HepG2 (cell line): ENCODE data around the gene SRR. TPM values are rescaled to one million over a fixed set of nuclear protein-coding genes. Genes with fewer than 3 reads are reported as not detected.

ENCODE experiments used
- AHR ChIP-seq: IDR thresholded peaks from 2 replicates; pipeline ENCODE4 v1.6.1; 2018; ENCODE audit warnings: missing genetic modification reagents, missing compliant biosample characterization
- CBX5 ChIP-seq: sonication (generic); formaldehyde crosslinking; IDR thresholded peaks from 2 replicates; pipeline ENCODE4 v1.4.0; 2020; ENCODE audit warnings: missing genetic modification reagents, borderline replicate concordance
- FOSL2 ChIP-seq: sonication (generic); formaldehyde crosslinking; IDR thresholded peaks from 2 replicates; pipeline ENCODE4 v1.4.0; 2020; ENCODE audit warnings: missing genetic modification reagents
- HIVEP1 ChIP-seq: sonication (generic); formaldehyde crosslinking; IDR thresholded peaks from 2 replicates; pipeline ENCODE4 v1.4.0; 2020; ENCODE audit warnings: mild to moderate bottlenecking, missing genetic modification reagents
- HNRNPK ChIP-seq: fragments of 200-400 bp; formaldehyde crosslinking; IDR thresholded peaks from 2 replicates; pipeline ENCODE4 v1.6.1; 2018; ENCODE audit warnings: low read length, low read depth, moderate library complexity, mild to moderate bottlenecking; ENCODE audit not compliant: poor library complexity, severe bottlenecking
- HNRNPLL ChIP-seq: fragments of 200-400 bp; formaldehyde crosslinking; IDR thresholded peaks from 2 replicates; pipeline ENCODE4 v1.6.1; 2017; ENCODE audit warnings: mild to moderate bottlenecking, low read depth, low read length; ENCODE audit not compliant: poor library complexity, severe bottlenecking
- KDM2A ChIP-seq: sonication (generic); formaldehyde crosslinking; IDR thresholded peaks from 2 replicates; pipeline ENCODE4 v1.4.0; 2020; ENCODE audit warnings: low read depth, missing genetic modification reagents, borderline replicate concordance
- KMT2B ChIP-seq: IDR thresholded peaks from 2 replicates; pipeline ENCODE4 v1.6.1; 2016; ENCODE audit warnings: missing genetic modification reagents, missing compliant biosample characterization
- MAFF ChIP-seq: IDR thresholded peaks from 2 replicates; pipeline ENCODE4 v1.6.1; 2011; ENCODE audit warnings: low read depth, low read length, improper control_type of control experiment
- MXI1 ChIP-seq: IDR thresholded peaks from 3 replicates; pipeline ENCODE4 v1.6.1; 2012; ENCODE audit warnings: low read depth, low read length, inconsistent platforms, borderline replicate concordance
- MYC ChIP-seq: sonication (generic); formaldehyde crosslinking; IDR thresholded peaks from 2 replicates; pipeline ENCODE4 v1.9.0; 2021; ENCODE audit warnings: missing genetic modification reagents, borderline replicate concordance
- NFYB ChIP-seq: sonication (generic); formaldehyde crosslinking; IDR thresholded peaks from 2 replicates; pipeline ENCODE4 v1.4.0; 2020; ENCODE audit warnings: missing genetic modification reagents
- NR3C1 ChIP-seq: sonication (generic); formaldehyde crosslinking; IDR thresholded peaks from 2 replicates; pipeline ENCODE4 v1.4.0; 2020; ENCODE audit warnings: missing genetic modification reagents
- POLR2AphosphoS2 ChIP-seq: IDR thresholded peaks from 2 replicates; pipeline ENCODE4 v1.6.1; 2011; ENCODE audit warnings: low read depth, low read length, improper control_type of control experiment
- PPARG ChIP-seq: conservative IDR thresholded peaks from 2 replicates; pipeline ENCODE4 v1.6.1; 2016; ENCODE audit warnings: missing biosample characterization, missing genetic modification reagents
- RAD21 ChIP-seq: fragments of 450-650 bp; formaldehyde crosslinking; IDR thresholded peaks from 2 replicates; pipeline ENCODE4 v1.5.0; 2020; ENCODE audit warnings: mild to moderate bottlenecking
- REL ChIP-seq: sonication (generic); formaldehyde crosslinking; conservative IDR thresholded peaks from 2 replicates; pipeline ENCODE4 v1.8.0; 2022; ENCODE audit warnings: mild to moderate bottlenecking, missing genetic modification reagents, moderate library complexity
- SNRNP70 ChIP-seq: fragments of 200-400 bp; formaldehyde crosslinking; IDR thresholded peaks from 2 replicates; pipeline ENCODE4 v1.6.1; 2017; ENCODE audit warnings: mild to moderate bottlenecking, low read depth, low read length, moderate library complexity
- TBP ChIP-seq: sonication (generic); formaldehyde crosslinking; IDR thresholded peaks from 2 replicates; pipeline ENCODE4 v1.5.0; 2020; ENCODE audit warnings: missing genetic modification reagents
- ZBTB1 ChIP-seq: sonication (generic); formaldehyde crosslinking; IDR thresholded peaks from 2 replicates; pipeline ENCODE4 v1.4.0; 2020; ENCODE audit warnings: missing genetic modification reagents, borderline replicate concordance
- ZNF3 ChIP-seq: IDR thresholded peaks from 2 replicates; pipeline ENCODE4 v1.7.0; 2017; ENCODE audit warnings: inconsistent platforms
- ZNF317 ChIP-seq: sonication (generic); formaldehyde crosslinking; IDR thresholded peaks from 2 replicates; pipeline ENCODE4 v1.5.0; 2020; ENCODE audit warnings: mild to moderate bottlenecking, missing genetic modification reagents
- ZNF557 ChIP-seq: sonication (generic); formaldehyde crosslinking; IDR thresholded peaks from 2 replicates; pipeline ENCODE4 v1.4.0; 2020; ENCODE audit warnings: missing genetic modification reagents
- ZNF616 ChIP-seq: sonication (generic); formaldehyde crosslinking; IDR thresholded peaks from 2 replicates; pipeline ENCODE4 v1.5.0; 2020; ENCODE audit warnings: low read depth, mild to moderate bottlenecking, missing genetic modification reagents
- ZNF644 ChIP-seq: IDR thresholded peaks from 2 replicates; pipeline ENCODE4 v1.6.1; 2016; ENCODE audit warnings: low read depth
- ZNF703 ChIP-seq: sonication (generic); formaldehyde crosslinking; IDR thresholded peaks from 2 replicates; pipeline ENCODE4 v1.5.1; 2020; ENCODE audit warnings: missing genetic modification reagents, mild to moderate bottlenecking, moderate library complexity, borderline replicate concordance
- polyA plus RNA-seq, 8 experiments: library from polyadenylated mRNA; depleted of rRNA in 3 of 8; stranded (reverse) in 7 of 8; unstranded in 1 of 8; fragments of >200 nt; fragmentation: Illumina TruSeq in 4 of 8; extraction: Trizol in 4 of 8; gene quantifications; 2 replicates each; pipeline versions ENCODE4 v1.2.1 to v1.2.3, GENCODE V29; 2011 to 2016; ENCODE audit warnings: low read depth in 4 of 8, missing spikeins in 1 of 8, mixed read lengths in 1 of 8; ENCODE audit not compliant: insufficient read depth in 1 of 8
- total RNA-seq, 5 experiments: library from RNA; depleted of rRNA; stranded (reverse); fragments of >200 nt; fragmentation: Illumina TruSeq; extraction: Trizol; gene quantifications; 2 replicates each; pipeline ENCODE4 v1.2.3, GENCODE V29; 2016; ENCODE audit warnings: low read depth in 1 of 5
- TF ChIP-seq, protein P1 (sequence below): sonication (generic); formaldehyde crosslinking; IDR thresholded peaks from 2 replicates; pipeline ENCODE4 v1.9.0; 2021; ENCODE audit warnings: missing genetic modification reagents, mild to moderate bottlenecking, borderline replicate concordance
- TF ChIP-seq, protein P2 (sequence below): sonication (generic); formaldehyde crosslinking; IDR thresholded peaks from 2 replicates; pipeline ENCODE4 v1.4.0; 2020; ENCODE audit warnings: mild to moderate bottlenecking, low read depth, missing genetic modification reagents
- TF ChIP-seq, protein P3 (sequence below): IDR thresholded peaks from 2 replicates; pipeline ENCODE4 v1.6.1; 2018; ENCODE audit warnings: missing genetic modification reagents

The SRR gene
- total and polyA plus RNA-seq, 2 of the 13 experiments (the other 11 are each of a cell fraction or from before 2014, with no cell fraction given): 3.6 to 7.8 TPM

DNA sequence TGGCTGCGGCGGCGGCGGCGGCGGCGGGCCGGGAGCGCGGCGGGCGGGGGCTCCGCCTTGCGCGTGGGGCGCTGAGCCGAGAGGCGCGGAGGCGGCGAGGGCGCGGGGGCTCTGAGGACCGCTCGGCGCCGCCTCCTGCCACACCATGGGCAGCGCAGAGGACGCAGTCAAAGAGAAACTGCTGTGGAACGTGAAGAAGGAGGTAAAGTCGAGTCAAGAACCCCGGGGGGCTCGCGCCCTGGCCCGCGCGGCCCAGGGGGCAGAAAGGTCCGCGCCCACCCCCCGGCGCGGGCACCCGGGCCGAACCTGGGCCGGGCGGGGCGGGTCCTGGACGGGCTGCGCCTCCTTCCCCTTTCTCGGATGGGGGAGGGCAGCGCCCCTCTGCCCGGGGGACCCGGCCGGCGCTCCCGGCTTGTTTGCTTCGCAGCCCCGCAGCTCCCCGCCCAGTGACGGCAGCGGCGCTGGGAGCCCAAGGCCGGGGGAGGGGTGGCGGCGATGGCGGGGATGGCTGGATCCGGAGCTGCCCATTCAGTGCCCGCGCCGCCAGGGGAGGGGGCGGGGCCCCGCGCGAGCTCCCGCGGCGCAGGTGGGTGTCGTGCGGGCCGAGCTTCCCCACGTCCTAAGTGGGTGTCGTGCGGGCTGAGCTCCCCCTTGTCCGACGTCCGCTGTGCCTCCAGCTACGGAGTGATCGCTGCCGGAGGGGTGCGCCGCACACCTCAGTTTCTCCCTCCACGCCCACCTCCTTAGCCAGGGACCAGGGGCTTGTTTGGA is 34.0 kb downstream of the SRR start (continued):
- 0 out of 2 replicates have a peak, but pooled peaks have one; percentile 19 for TF ChIP-seq KMT2B
- TF ChIP-seq, protein P1, sequence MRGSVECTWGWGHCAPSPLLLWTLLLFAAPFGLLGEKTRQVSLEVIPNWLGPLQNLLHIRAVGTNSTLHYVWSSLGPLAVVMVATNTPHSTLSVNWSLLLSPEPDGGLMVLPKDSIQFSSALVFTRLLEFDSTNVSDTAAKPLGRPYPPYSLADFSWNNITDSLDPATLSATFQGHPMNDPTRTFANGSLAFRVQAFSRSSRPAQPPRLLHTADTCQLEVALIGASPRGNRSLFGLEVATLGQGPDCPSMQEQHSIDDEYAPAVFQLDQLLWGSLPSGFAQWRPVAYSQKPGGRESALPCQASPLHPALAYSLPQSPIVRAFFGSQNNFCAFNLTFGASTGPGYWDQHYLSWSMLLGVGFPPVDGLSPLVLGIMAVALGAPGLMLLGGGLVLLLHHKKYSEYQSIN (CRISPR knock-in tag): no peak
- no peak for TF ChIP-seq ZNF616 (CRISPR knock-in tag)
- TF ChIP-seq REL (CRISPR knock-in tag): no peak
- TF ChIP-seq ZNF644 (CRISPR knock-in tag): no peak
- TF ChIP-seq TBP: no peak
- TF ChIP-seq, protein P2, sequence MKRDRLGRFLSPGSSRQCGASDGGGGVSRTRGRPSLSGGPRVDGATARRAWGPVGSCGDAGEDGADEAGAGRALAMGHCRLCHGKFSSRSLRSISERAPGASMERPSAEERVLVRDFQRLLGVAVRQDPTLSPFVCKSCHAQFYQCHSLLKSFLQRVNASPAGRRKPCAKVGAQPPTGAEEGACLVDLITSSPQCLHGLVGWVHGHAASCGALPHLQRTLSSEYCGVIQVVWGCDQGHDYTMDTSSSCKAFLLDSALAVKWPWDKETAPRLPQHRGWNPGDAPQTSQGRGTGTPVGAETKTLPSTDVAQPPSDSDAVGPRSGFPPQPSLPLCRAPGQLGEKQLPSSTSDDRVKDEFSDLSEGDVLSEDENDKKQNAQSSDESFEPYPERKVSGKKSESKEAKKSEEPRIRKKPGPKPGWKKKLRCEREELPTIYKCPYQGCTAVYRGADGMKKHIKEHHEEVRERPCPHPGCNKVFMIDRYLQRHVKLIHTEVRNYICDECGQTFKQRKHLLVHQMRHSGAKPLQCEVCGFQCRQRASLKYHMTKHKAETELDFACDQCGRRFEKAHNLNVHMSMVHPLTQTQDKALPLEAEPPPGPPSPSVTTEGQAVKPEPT (CRISPR knock-in tag): no peak
- no peak for TF ChIP-seq MYC (CRISPR knock-in tag)
- TF ChIP-seq ZNF557: no peak
- 0 out of 2 replicates have a peak, but pooled peaks have one; percentile 35 for TF ChIP-seq ZNF317 (CRISPR knock-in tag)
- no peak for TF ChIP-seq SNRNP70
- TF ChIP-seq RAD21 (CRISPR knock-in tag): no peak; the same call in 1 of the 2 replicates
- TF ChIP-seq, protein P3, sequence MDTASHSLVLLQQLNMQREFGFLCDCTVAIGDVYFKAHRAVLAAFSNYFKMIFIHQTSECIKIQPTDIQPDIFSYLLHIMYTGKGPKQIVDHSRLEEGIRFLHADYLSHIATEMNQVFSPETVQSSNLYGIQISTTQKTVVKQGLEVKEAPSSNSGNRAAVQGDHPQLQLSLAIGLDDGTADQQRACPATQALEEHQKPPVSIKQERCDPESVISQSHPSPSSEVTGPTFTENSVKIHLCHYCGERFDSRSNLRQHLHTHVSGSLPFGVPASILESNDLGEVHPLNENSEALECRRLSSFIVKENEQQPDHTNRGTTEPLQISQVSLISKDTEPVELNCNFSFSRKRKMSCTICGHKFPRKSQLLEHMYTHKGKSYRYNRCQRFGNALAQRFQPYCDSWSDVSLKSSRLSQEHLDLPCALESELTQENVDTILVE: no peak
- no peak for TF ChIP-seq POLR2AphosphoS2
- TF ChIP-seq KDM2A: peak; percentile 59; the same call in 1 of the 2 replicates
- peak; percentile 60 for TF ChIP-seq HNRNPLL
- TF ChIP-seq ZNF703 (CRISPR knock-in tag): no peak
- TF ChIP-seq NFYB: no peak
- TF ChIP-seq NR3C1: no peak
- peak; percentile 49 for TF ChIP-seq HNRNPK
- no peak for TF ChIP-seq MAFF
- TF ChIP-seq ZBTB1 (CRISPR knock-in tag): no peak
- TF ChIP-seq FOSL2 (CRISPR knock-in tag): no peak
- TF ChIP-seq MXI1: peak; percentile 43; the same call in 2 of the 3 replicates
- no peak for TF ChIP-seq PPARG (CRISPR knock-in tag)
- TF ChIP-seq CBX5 (CRISPR knock-in tag): no peak
- TF ChIP-seq AHR (CRISPR knock-in tag): no peak
- no peak for TF ChIP-seq ZNF3 (CRISPR knock-in tag)
- TF ChIP-seq HIVEP1 (CRISPR knock-in tag): no peak
